Keratinocyte (primary cell): Measurements from ENCODE around the gene TSR3. TPM values are rescaled to one million over a fixed set of nuclear protein-coding genes. Genes with fewer than 3 reads are reported as not detected.
A peak's percentile ranks its signal among the peaks of the same experiment; 100 is the strongest.

Experiments
- DNase-seq: peaks from one replicate; pipeline ENCODE4 v3.0.0-alpha.2; 2011; ENCODE audit warnings: low read depth, missing footprints, low spot score
- FAIRE-seq: peaks from 2 replicates; lab custom pipeline; 2011; peaks lifted over from hg19 to GRCh38; lab: Jason Lieb, UNC
- H2AFZ ChIP-seq: 2 replicates; pipeline ENCODE4 v1.6.0; 2012; ENCODE audit warnings: low read length, control low read depth, inconsistent platforms; ENCODE audit not compliant: control insufficient read depth
- H3K27ac ChIP-seq: 2 replicates; pipeline ENCODE4 v1.5.1; 2011; ENCODE audit warnings: low read length; ENCODE audit not compliant: control insufficient read depth, insufficient read depth
- H3K27me3 ChIP-seq: 3 replicates; pipeline ENCODE4 v1.6.0; 2011; ENCODE audit warnings: low read length; ENCODE audit not compliant: control insufficient read depth, insufficient read depth; ENCODE audit errors: extremely low read depth
- H3K36me3 ChIP-seq, 2 experiments: 2 replicates in 1 of 2; 3 replicates in 1 of 2; pipeline ENCODE4 v1.5.1; 2011; ENCODE audit warnings: low read length in 2 of 2, mild to moderate bottlenecking in 1 of 2; ENCODE audit not compliant: control insufficient read depth in 2 of 2, insufficient read depth in 2 of 2; ENCODE audit errors: extremely low read depth in 1 of 2
- H3K4me1 ChIP-seq: 3 replicates; pipeline ENCODE4 v1.5.1; 2011; ENCODE audit warnings: low read length; ENCODE audit not compliant: control insufficient read depth, insufficient read depth; ENCODE audit errors: extremely low read depth
- H3K4me2 ChIP-seq: 3 replicates; pipeline ENCODE4 v1.6.0; 2011; ENCODE audit warnings: low read depth, low read length; ENCODE audit not compliant: control insufficient read depth, insufficient read depth; ENCODE audit errors: extremely low read depth
- H3K4me3 ChIP-seq, 3 experiments: fragments of 200-600 bp in 1 of 3; sonication (generic) in 1 of 3; 2 replicates in 2 of 3; 3 replicates in 1 of 3; pipeline ENCODE4 v1.5.1; 2011 to 2016; ENCODE audit warnings: low read length in 3 of 3, mild to moderate bottlenecking in 3 of 3, control low read depth in 2 of 3, inconsistent platforms in 1 of 3, low read depth in 1 of 3, mixed read lengths in 1 of 3, mixed run types in 1 of 3, moderate library complexity in 1 of 3; ENCODE audit not compliant: control insufficient read depth in 2 of 3, insufficient read depth in 2 of 3; ENCODE audit errors: extremely low read depth in 1 of 3
- H3K79me2 ChIP-seq: 2 replicates; pipeline ENCODE4 v1.6.0; 2012; ENCODE audit warnings: low read length; ENCODE audit not compliant: control insufficient read depth, insufficient read depth
- H3K9ac ChIP-seq: 3 replicates; pipeline ENCODE4 v1.6.0; 2011; ENCODE audit warnings: low read length; ENCODE audit not compliant: control insufficient read depth, insufficient read depth; ENCODE audit errors: extremely low read depth
- H3K9me1 ChIP-seq: 3 replicates; pipeline ENCODE4 v1.6.0; 2011; ENCODE audit warnings: low read length; ENCODE audit not compliant: control insufficient read depth, insufficient read depth; ENCODE audit errors: extremely low read depth
- H3K9me3 ChIP-seq: 2 replicates; pipeline ENCODE4 v1.5.1; 2012; ENCODE audit warnings: low read depth, low read length; ENCODE audit not compliant: control insufficient read depth
- H4K20me1 ChIP-seq: 3 replicates; pipeline ENCODE4 v1.6.0; 2011; ENCODE audit warnings: low read length; ENCODE audit not compliant: control insufficient read depth, insufficient read depth; ENCODE audit errors: extremely low read depth
- CTCF ChIP-seq, 3 experiments: IDR thresholded peaks in 1 of 3; conservative IDR thresholded peaks in 1 of 3; optimal IDR thresholded peaks in 1 of 3; 2 replicates in 2 of 3; 3 replicates in 1 of 3; pipeline versions ENCODE3 to v1.5.1; 2011; ENCODE audit warnings: low read length in 3 of 3, mild to moderate bottlenecking in 3 of 3, moderate library complexity in 2 of 3, control low read depth in 1 of 3, inconsistent platforms in 1 of 3; ENCODE audit not compliant: insufficient read depth in 2 of 3; ENCODE audit errors: extremely low read depth in 1 of 3
- EZH2 ChIP-seq: IDR thresholded peaks from one replicate; pipeline ENCODE4 v1.6.1; 2012; ENCODE audit warnings: inconsistent platforms, mild to moderate bottlenecking, low read length, moderate library complexity
- dilution Hi-C: fragments of 300-500 bp; cut with MboI; formaldehyde crosslinking; loops from one replicate; pipeline ENCODE4 v1.7.0; 2020; ENCODE audit warnings: low sequenced_read_pairs; ENCODE audit not compliant: extremely low pct_ligation_motif_present
- polyA plus RNA-seq, 5 experiments: library from polyadenylated mRNA; depleted of rRNA in 3 of 5; stranded (reverse) in 3 of 5; stranded (forward) in 1 of 5; unstranded in 1 of 5; fragments of >200 nt; gene quantifications; 1 replicate in 1 of 5; 2 replicates in 3 of 5; 3 replicates in 1 of 5; pipeline versions ENCODE4 v1.2.1 to v1.2.3, GENCODE V29; 2011 to 2012; ENCODE audit warnings: missing spikeins in 2 of 5, low read depth in 1 of 5, low replicate concordance in 1 of 5

TSR3 gene
- polyA plus RNA-seq, 1 donor (not counting 4 experiments of a cell fraction or from before 2014, with no cell fraction given) = 33.0 TPM

- H3K4me2 ChIP-seq = peak within 1 kb of the TSS; percentile 85
- peak within 1 kb of the TSS; percentile 79 to 90 (median 89) for H3K4me3 ChIP-seq
- FAIRE-seq = peak; percentile 58
- H3K9me1 ChIP-seq = no peaks in the 10 kb centered on the region
- dilution Hi-C loops = no loop called here
- TF ChIP-seq EZH2 = no peak
- TF ChIP-seq CTCF (optimal IDR thresholded peaks at IDR 0.05 in 1 of 3, IDR thresholded peaks at IDR 0.05 in 1 of 3, conservative IDR thresholded peaks at IDR 0.05 in 1 of 3; ENCODE audit: extremely low read depth in 1 of 3, insufficient read depth in 2 of 3, low read length in 3 of 3) = no peak
- H3K27ac ChIP-seq = peak within 1 kb of the TSS; percentile 99
- peaks cover 34% of the 10 kb centered on the region for H4K20me1 ChIP-seq
- H3K9me3 ChIP-seq = no peaks in the 10 kb centered on the region
- peaks cover 45% of the 10 kb centered on the region for H3K79me2 ChIP-seq
- DNase-seq = peak; percentile 84
- H3K27me3 ChIP-seq = no peaks in the 10 kb centered on the region
- H2AFZ ChIP-seq = peak within 1 kb of the TSS; percentile 98
- H3K9ac ChIP-seq = peak within 1 kb of the TSS; percentile 100
- H3K36me3 ChIP-seq = peaks cover 4 to 16% of the 10 kb centered on the region in 2 experiments
- H3K4me1 ChIP-seq = peaks cover 16% of the 10 kb centered on the region
Observed at GRCh38 chr16:1308977-1309885, 42.4 kb downstream of the TSR3 start, which contains the start of gene UBE2I. TSS of gene UBE2I (plus strand) at chr16:1309636. CDS start at chr16:1314031, 4,395 bp downstream.

- FAIRE-seq (peak; percentile 55), DNase-seq (peak; percentile 57)
- dilution Hi-C loops = no loop called here
- Histone ChIP-seq H3K9ac (peak overlapping the region; percentile 100), H3K9me1 (no peaks in the 10 kb centered on the region), H3K4me1 (peaks cover 21% of the 10 kb centered on the region), H3K9me3 (no peaks in the 10 kb centered on the region), H3K27ac (peak overlapping the region; percentile 99), H3K4me3 (peak overlapping the region; percentile 49 to 74 (median 55)), H3K36me3 (peaks cover 1 to 16% of the 10 kb centered on the region in 2 experiments), H4K20me1 (peaks cover 32% of the 10 kb centered on the region), H3K4me2 (no peak overlapping the region), H3K27me3 (no peaks in the 10 kb centered on the region), H2AFZ (peak overlapping the region; percentile 40), H3K79me2 (peaks cover 35% of the 10 kb centered on the region)
- TF ChIP-seq CTCF (optimal IDR thresholded peaks at IDR 0.05 in 1 of 3, IDR thresholded peaks at IDR 0.05 in 1 of 3, conservative IDR thresholded peaks at IDR 0.05 in 1 of 3; ENCODE audit: extremely low read depth in 1 of 3, insufficient read depth in 2 of 3, low read length in 3 of 3) = no peak
- TF ChIP-seq EZH2 = no peak
Observed at GRCh38 chr16:1308036-1308976, 43.4 kb downstream of the TSR3 start.
